Activated CD8-positive, alpha-beta memory T cell treated with anti-CD3 and anti-CD28 coated beads for 4 hours (primary cell): ENCODE results near the gene SRPK3.

Experiments
- DNase-seq, 2 donors: peaks; one replicate each; pipeline ENCODE4 v3.0.0-alpha.2; 2020; ENCODE audit warnings: low read depth in 2 of 2

Gene SRPK3

DNA sequence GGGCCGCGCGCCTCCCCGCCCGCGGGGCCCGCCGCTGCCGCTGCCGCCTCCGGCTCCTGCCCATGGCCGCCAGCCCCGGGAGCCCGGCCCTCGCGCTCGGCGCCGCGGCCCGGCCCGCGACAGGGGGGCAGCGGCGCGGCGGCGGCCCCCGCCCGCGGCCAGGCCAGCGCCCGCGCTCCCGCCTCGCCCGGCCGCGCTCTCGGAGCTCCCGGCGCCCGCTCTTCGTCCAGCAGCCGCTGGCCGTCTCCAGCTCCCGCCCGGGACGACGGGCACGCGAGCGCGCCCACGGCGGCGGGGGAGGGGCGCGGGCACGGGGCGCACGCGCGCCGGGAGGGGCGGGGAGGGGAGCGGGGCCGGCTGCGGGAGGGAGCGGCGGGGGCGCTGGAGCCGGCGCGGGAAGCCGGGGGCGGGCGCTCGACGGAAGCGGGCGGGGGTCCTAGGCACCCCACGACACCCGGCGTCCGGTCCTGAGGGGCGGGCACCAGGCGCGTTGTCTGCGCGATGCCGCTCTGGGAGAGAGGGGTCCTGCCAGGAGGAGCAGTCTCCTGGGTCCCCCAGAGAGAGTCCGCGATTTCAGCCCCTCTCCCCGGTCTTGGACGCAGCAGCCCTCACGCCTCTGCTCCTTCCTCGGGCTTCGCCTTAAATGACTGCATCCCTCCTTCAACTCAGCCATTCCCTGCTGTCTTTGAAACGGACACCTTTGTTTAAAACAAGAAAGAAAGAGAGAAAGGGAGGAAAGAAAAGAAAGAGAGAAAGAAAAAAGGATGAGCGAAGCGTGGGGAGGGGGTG is 50.0 kb downstream of the SRPK3 start:
- DNase-seq: no peak

DNA sequence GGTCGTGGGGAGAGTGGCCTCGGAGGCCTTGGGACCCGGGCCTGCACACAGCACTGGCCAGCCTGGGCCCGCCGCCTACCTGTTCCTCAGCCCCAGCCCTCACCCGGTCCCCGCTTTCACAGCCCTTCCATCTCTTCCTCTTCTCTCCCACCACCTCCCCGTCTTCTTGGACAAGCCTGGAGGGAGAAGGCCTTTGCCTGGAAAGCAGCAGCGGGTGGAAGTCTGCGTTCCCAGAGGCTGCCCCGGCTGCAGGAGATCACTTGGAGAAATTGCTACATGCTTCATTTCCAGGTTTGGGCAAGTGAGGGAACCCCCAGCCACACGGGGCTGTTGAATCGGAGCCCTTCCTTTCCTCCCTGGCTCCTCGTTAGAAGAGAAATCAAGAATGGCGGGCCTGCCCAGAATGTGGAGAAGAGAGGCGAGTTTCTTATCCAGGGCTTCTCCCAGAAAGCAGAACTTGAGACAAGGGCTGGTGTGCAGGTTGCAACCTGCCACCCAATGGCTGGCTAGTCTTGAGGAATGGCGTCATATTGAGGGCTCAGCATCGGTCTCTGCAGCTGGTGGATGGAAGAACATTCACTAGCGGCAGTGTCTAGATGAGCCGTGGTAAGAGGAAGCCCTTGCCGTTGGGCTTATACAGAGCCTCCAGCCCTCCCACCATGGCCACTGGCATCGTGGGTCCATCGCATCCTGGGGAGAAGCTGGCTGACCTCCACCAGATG is 50.7 kb downstream of the SRPK3 start:
- no peak for DNase-seq

DNA sequence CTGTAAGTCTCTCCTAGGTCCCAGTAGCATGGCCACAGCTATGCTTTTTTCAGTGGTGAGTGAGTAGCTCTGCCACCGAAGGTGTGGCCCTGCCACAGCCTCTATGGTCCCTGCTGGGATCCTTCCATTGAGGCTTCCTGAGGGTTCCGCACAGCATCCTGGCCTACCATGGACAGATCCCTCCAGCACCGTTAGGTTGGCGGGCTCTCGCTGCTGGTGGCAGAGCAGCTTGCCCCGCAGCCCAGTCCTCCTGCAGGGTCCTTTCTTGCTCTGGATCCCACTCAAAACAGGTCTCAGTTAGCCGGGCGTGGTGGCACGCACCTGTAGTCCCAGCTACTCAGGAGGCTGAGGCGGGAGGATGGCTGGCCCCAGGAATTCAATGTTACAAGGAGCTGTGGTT is 51.9 kb downstream of the SRPK3 start:
- no peak for DNase-seq
